SW 1271 (cell line): ENCODE results near the gene BCL2L13.
"Not testable (repeated sequence)": the region's sequence is repeated elsewhere in the genome, so short reads cannot be mapped to it uniquely, and the experiment has no call there.

ENCODE experiments used
- DNase-seq, 2 experiments: peaks; one replicate each; lab custom pipeline; 2025; lab: John Stamatoyannopoulos, UW

Gene BCL2L13

GRCh38 chr22:17697196-17697595, 58.6 kb downstream of the BCL2L13 start:
- DNase-seq = not testable (repeated sequence)

DNA sequence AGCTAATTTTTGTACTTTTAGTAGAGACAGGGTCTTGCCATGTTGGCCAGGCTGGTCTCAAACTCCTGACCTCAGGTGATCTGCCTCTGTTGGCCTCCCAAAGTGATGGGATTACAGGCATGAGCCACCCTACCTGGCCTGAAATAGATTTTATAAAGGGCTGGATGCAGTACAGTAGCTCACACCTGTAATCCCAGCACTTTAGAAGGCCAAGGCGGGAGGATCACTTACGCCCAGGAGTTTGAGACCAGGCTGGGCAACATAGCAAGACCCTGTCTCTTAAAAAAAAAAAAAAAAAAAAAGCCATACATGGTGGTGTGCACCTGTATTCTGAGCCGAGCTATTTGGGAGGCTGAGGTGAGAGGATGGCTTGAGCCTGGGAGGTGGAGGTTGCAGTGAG, 59.7 kb downstream of the BCL2L13 start:
- not testable (repeated sequence) for DNase-seq

- DNase-seq = no peak
Measured at GRCh38 chr22:17698948-17699347, 60.4 kb downstream of the BCL2L13 start.

GRCh38 chr22:17699696-17700340, 61.3 kb downstream of the BCL2L13 start:
- DNase-seq = no peak

DNA sequence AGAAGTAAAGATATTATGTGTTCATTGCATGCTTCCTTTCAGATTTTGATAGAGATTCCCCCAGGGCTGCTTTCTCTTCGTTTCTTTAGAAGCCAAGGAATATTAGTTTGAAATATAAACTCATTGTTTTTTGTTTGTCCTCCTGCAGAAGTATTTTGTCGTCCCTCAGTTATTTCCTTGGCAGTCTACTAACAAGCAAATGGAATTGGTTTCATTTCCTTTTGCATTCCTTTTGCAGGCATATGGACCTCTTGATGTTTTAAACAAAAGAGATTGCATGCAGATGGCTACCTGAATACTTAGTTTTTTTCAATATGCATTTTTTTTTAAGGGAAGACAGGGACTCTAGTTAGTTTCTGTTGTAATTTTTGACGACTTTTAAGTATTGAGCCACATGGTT, 62.2 kb downstream of the BCL2L13 start:
- no peak for DNase-seq

DNA sequence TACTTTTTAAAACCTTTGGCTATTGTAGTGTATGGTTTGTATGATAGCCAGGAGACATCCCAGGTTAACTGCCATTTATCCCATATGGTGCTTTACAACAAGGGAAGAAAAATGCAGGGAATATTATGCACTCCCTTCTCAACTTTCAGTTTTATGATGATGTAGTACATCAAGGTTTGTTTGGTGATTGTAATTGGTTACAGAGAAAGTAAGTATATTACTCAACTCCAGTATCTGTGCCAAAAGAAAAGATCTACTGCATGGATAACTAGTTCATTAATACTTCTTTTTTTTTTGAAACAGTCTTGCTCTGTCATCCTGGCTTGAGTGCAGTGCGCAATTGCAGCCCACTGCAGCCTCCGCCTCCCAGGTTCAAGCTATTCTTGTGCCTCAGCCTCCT, 65.3 kb downstream of the BCL2L13 start:
- DNase-seq = no peak

DNA sequence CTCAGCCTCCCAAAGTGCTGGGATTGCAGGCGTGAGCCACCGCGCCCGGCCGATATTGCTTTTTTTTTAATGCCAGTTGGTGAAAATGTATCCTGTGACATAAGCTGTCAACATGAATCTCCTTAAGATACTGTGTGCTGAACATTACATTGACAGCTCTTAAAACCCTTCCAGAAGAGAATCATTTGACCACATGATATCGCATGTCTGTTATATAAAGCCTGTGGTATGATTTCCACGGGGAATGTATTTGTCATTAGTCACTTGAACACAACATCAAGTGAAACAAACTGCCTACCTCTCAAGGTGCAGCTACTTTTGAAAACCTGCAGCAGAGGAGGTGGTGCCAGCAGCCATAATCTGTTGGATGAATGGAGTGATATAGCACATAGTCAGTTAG, 67.0 kb downstream of the BCL2L13 start:
- no peak for DNase-seq

DNA sequence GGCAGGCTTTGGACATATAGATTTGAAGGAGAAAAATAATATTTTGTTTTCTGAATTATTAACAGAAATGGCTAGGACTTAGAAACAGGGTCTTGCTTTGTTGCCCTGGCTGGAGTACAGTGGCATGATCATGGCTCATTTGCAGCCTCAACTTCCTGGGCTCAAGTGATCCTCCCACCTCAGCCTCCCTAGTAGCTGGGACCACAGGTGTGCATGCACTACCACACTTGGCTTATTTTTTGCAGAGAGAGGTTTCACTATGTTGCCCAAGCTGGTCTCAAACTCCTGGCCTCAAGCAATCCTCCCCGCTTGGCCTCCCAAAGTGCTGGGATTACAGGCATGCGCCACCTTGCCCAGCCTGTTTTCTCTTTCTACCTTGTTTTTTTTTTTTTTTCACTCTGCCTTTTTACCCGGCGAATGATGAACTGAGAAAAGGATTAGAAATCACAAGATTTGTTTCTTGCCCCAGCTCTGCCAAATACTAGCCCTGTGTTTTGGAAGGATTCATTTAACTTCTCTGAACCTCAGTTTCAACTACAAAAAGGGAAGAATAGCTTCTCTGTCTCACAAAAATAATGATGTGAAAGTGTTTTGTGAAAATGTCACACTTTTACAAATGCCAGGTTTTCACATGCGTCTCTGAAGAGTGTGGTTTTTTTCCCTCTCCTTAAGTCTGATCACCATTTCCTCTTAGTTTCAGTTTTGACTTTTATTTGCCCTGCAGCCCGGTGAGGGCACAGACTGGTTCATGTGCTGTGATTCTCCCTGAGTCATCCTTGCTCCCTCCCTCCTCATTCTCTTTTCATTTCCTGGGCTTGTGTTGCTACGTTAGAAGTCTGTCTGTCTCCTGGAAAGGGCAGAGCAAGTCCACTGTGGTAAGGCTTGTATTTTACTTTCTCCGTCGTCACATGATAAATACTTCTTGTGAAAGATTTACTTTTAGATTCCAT, 67.7 kb downstream of the BCL2L13 start:
- DNase-seq = peak; percentile 35 to 73

DNA sequence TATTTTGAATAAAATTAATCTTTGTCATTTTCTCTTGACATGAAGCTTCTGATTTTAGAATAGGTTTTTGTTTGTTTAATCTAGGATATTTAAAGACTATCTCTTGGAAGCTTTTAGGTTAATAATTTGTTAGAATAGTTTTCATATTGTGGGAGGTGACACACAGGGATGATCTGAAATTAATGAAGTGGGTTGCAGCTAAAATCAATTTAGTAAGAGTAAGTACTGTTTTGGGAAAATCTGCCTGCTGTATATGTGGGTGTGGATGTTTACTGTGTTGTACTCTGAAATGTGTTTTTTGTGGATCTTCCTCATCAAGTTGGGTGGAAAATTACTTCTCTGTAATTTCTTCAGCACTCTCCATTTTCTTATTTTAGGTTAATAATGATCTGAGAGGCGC, 68.4 kb downstream of the BCL2L13 start:
- no peak for DNase-seq

DNA sequence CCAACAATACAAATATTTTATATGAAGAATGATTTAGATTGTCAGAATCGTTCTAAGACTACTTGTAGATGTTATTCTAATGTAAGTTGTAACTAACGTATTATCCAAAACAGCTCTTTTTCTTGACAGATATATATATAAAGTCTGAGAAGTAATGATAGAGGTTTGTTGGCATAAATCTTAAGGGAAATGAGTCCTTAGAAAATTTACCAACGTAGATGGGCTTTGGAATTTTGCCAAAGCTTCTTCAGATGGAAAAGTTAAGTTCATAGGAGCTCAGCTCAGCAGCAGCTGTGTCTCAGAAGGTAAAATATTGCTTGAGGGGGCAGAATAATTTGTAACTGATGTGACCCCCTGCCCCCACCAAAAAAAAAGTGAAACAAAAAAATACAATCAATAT, 69.0 kb downstream of the BCL2L13 start:
- no peak for DNase-seq

DNA sequence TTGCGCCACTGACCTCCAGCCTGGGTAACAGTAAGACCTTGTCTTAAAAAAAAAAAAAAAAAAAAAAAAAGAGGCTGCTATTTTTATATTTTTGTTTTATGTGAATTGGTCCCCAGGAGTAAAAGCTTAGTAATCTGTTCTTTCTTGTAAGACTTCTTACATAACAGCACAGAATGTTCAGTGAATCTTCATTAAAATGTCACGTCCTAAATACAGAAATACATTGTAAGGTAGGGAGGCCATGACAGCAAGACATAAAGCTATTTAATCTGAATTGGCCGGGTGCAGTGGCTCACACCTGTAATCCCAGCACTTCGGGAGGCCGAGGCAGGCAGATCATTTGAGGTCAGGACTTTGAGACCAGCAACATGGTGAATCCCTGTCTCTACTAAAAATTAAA, 71.5 kb downstream of the BCL2L13 start:
- DNase-seq = no peak

- DNase-seq = no peak
Measured at GRCh38 chr22:17712441-17712840, 73.9 kb downstream of the BCL2L13 start.

DNA sequence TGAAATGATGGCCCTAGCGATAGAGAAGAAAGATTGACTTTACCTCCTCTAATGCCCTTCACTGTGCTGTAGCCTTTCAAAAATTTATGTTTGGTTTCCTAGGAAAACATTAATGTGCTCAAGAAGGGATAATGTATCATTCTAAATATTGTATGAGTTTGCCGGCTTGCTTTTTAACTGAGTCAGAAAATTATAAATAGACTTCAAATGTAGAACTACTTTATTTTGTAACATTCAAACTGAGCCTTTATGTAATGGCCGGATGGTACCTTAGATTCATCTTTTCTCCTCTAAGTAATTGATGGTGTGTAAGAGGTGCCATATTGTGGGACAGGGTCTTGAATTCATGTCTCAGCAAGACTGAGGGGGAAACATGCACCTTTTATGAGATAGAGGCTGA, 78.0 kb downstream of the BCL2L13 start:
- DNase-seq = no peak

- DNase-seq = no peak
Measured at GRCh38 chr22:17717708-17718107, 79.2 kb downstream of the BCL2L13 start.

- no peak for DNase-seq
Measured at GRCh38 chr22:17719911-17720310, 81.4 kb downstream of the BCL2L13 start.

GRCh38 chr22:17724241-17724640, 85.7 kb downstream of the BCL2L13 start:
- no peak for DNase-seq

- no peak for DNase-seq
Measured at GRCh38 chr22:17724678-17725499, 86.3 kb downstream of the BCL2L13 start.

DNA sequence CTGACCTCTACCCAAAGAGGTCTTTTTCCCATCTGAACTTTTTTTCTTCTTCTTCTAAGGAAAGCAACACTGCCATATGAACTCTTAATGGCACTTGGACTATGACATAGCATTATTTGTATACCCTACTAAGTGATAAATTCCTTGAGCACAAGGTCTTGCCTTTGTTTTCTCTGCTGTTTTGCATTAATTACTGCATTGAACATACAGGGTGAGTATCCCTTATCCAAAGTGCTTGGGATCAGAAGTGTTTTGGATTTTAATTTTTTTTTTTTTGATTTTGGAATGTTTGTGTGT, 86.9 kb downstream of the BCL2L13 start:
- no peak for DNase-seq

DNA sequence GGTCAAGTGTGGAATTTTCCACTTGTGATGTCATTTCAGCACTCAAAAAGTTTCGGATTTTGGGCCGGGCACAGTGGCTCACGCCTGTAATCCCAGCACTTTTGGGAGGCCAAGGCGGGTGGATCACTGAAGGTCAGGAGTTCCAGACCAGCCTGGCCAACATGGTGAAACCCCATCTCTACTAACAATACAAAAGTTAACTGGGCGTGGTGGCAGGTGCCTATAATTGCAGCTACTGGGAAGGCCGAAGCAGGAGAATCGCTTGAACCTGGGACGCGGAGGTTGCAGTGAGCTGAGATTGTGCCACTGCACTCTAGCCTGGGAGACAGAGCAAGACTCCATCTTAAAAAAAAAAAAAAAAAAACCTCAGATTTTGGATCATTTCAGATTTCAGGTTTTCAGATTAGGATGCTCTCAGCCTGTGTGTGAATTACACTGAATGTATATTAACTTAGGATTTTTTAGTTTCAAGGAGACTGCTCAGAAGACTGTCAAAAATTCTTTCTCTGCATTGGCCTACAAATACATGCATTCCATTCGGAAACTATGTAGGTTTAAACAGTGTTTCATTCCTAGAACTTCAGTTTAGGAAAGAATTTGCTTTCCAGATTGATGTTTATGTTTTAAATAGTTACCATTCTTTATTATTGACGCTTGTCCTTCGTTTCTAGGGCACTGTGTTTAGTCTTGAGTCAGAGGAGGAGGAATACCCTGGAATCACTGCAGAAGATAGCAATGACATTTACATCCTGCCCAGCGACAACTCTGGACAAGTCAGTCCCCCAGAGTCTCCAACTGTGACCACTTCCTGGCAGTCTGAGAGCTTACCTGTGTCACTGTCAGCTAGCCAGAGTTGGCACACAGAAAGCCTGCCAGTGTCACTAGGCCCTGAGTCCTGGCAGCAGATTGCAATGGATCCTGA, 87.7 kb downstream of the BCL2L13 start:
- DNase-seq = no peak

GRCh38 chr22:17726928-17727897, 88.7 kb downstream of the BCL2L13 start:
- DNase-seq = no peak
